Breast epithelium (tissue), 3 donors: ENCODE results near the gene RNF212.
"Not testable (repeated sequence)": the region's sequence is repeated elsewhere in the genome, so short reads cannot be mapped to it uniquely, and the experiment has no call there.

Experiments used
- CTCF ChIP-seq, 3 donors: fragments of 450-650 bp; IDR thresholded peaks; one replicate each; pipeline ENCODE4 v1.5.1; 2016 to 2017; ENCODE audit warnings: antibody characterized with exemption in 3 of 3, mild to moderate bottlenecking in 3 of 3, moderate library complexity in 3 of 3
- POLR2A ChIP-seq: fragments of 450-650 bp; IDR thresholded peaks from one replicate; pipeline ENCODE4 v1.6.1; 2016; ENCODE audit warnings: antibody characterized with exemption, mild to moderate bottlenecking, moderate library complexity
- POLR2AphosphoS5 ChIP-seq, 3 donors: sonication (generic); formaldehyde crosslinking; IDR thresholded peaks; one replicate each; pipeline ENCODE4 v1.6.1; 2017; ENCODE audit warnings: antibody characterized with exemption in 3 of 3

DNA sequence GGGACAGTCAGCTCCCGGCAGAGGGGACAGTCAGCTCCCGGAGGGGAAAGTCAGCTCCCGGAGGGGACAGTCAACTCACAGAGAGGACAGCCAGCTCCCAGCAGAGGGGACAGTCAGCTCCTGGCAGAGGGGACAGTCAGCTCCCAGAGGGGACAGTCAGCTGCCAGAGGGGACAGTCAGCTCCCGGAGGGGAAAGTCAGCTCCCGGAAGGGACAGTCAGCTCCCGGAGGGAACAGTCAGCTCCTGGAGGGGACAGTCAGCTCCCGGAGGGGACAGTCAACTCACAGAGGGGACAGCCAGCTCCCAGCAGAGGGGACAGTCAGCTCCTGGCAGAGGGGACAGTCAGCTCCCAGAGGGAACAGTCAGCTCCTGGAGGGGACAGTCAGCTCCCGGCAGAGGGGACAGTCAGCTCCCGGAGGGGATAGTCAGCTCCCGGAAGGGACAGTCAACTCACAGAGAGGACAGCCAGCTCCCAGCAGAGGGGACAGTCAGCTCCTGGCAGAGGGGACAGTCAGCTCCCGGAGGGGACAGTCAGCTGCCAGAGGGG lies 58.6 kb downstream of the RNF212 start:
- TF ChIP-seq CTCF (IDR thresholded peaks at IDR 0.05); POLR2A; POLR2AphosphoS5 (IDR thresholded peaks at IDR 0.05): not testable (repeated sequence)
